ENCODE results near the gene AGO4.
"Not testable (repeated sequence)": the region's sequence is repeated elsewhere in the genome, so short reads cannot be mapped to it uniquely, and the experiment has no call there.

The AGO4 gene

DNA sequence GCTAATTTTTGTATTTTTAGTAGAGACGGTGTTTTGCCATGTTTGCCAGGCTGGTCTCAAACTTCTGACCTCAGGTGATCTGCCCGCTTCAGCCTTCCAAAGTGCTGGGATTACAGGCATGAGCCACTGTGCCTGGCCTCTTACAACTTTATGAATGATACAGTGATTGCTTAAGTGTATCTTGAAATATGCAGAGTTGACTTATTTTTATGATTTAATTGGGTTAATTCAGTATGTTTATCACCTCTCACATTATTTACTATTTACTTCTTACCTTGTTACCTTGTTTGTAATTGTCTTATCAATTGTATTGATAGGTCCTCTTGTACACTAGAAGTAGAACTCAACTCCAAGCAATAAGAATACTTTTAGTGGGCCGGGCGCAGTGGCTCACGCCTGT lies 4.9 kb downstream of the AGO4 start:
- not testable (repeated sequence) for DNase-seq

DNA sequence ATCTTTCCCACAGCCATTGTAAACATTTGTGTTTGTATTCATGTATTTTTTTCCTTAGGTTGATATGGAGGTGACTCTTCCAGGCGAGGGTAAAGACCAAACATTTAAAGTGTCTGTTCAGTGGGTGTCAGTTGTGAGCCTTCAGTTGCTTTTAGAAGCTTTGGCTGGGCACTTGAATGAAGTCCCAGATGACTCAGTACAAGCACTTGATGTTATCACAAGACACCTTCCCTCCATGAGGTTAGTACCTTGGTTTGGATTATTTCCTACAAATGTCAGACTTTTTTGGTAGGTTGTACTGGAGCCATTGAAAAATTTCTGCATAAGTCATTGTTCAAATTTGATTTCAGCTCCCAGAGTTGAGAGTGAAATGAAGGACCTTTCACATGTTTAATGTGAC lies 17.4 kb downstream of the AGO4 start:
- no peak for DNase-seq

- no peak for DNase-seq
These were observed 24.6 kb downstream of the AGO4 start for GRCh38 chr1:35832276-35832905.

DNA sequence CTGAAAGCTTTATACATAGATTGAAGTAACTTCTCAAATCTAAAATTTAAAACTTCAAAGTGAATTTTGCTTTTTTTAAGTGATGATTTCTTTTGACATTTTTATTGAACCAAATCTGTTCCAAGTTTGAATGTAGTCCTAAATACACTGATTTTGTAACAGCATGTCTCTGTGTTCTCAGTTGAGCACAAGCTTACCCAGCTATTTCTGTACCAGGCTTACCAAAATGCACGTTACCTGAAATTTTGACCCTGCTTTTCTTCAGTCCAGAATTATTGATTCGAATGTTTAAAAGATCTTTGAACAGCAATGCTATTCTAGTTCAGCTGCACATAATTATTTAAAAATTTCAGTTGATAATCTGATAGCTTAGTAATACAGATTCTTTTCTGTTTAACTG lies 25.6 kb downstream of the AGO4 start:
- no peak for DNase-seq

GRCh38 chr1:35834218-35834617 lies 26.4 kb downstream of the AGO4 start:
- no peak for DNase-seq

DNA sequence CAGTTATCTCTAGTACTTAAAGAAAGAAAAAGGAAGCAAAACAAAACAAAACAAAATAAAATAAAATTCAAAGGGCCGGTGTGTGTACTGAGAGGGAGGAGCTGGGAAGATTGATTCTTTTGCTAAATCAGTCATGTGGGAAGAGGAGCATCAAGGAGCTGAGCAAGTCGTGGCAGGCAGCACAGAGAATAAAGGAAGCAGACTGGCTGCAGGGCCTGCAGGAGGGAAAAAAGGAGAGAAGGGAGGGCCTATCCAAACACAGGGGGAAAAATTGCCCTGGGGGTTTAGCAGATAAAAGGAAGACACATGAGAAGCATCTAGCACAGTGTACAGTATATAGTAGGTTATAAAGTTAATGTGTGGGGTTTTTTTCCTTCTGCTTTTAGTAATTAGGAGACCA lies 27.6 kb downstream of the AGO4 start:
- no peak for DNase-seq

GRCh38 chr1:35836734-35837133 lies 28.9 kb downstream of the AGO4 start:
- no peak for DNase-seq

GRCh38 chr1:35838693-35839245 lies 31.0 kb downstream of the AGO4 start:
- DNase-seq: no peak

DNA sequence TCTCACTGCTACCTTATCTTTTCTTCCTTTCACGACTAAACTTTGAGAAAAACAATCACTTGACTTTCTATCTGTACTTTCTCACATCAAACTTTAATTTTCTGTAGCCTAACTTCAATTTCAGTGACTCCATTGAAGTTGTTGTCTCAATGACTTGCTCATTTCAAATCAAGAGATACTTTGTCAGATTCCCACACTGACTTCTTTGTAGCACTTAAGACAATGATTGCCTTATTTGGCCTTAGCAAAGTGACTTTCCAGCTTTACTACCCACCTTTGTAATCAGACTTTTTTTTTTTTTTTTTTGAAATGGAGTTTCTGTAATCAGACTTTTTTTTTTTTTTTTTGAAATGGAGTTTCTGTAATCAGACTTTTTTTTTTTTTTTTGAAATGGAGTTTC lies 37.0 kb downstream of the AGO4 start:
- no peak for DNase-seq

GRCh38 chr1:35845766-35846165 lies 38.0 kb downstream of the AGO4 start:
- no peak for DNase-seq

DNA sequence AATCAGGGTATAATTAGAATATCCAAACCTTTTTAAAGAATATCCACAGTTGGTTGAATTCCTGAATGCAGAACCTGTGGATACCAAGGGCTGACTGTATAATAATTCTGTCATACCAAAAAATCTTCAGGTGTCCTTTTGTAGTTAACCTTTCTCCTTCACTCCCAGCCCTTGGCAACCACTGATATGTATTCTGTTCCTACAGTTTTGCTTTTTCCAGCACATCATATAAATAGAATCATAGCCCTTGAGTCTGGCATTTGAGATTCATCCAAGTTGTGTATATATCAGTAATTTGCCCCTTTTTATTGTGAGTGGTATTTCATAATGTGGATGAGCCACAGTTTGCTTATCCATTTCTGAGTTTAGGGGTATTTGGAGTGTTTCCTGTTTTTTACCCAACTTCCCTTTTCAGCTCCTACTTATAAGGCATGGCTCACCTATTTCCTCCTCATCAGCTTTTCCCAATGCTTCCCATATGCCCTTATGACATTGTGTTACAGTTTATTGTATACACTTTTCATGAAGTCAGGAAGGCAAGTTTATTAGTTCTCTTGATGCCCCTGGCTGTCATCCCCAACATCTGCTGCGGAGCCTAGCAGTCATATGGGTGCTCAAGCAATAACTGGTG lies 40.2 kb downstream of the AGO4 start:
- DNase-seq: no peak

GRCh38 chr1:35850051-35850450 lies 42.2 kb downstream of the AGO4 start:
- DNase-seq: no peak

- no peak for DNase-seq
These were observed 42.9 kb downstream of the AGO4 start for GRCh38 chr1:35850716-35851115.

DNA sequence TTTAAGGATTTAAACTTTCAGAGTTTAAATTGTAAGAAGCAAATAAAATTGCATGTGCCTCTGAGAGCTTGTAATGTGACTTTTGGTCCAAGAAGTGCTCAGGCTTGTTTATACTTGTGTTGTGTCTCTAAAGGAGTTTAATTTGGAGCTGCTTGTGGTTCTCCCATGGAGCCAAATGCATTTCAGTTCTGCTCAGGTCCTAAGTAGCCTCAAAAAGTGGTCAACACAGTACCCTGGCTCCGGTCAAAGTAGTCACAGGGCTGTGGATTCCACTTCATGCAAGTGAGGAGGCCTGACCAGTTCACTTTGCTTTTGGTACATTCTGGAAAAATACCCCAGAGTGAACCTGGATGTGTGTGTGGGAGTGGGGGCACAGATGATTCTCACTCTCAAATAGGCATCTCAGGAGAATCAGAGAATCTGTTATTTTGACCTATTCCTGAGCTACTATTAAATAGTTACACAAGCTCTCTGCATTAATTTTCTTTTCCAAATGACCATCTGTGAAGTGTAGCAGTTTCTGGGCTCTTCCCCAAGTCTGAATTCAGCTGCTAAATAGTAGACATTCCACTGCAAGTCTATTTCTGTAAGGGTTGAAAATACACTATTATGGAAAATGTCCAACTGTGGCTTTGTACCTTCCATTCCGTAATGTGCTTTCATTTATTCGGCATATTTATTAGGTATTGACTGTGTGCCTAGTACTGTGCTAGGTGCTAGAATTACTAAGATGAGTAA lies 43.5 kb downstream of the AGO4 start:
- no peak for DNase-seq

GRCh38 chr1:35852241-35852640 lies 44.4 kb downstream of the AGO4 start:
- no peak for DNase-seq

- DNase-seq: no peak
These were observed 47.3 kb downstream of the AGO4 start for GRCh38 chr1:35854989-35855700.

- DNase-seq: no peak
These were observed 49.1 kb downstream of the AGO4 start for GRCh38 chr1:35856964-35857363.

GRCh38 chr1:35857830-35858229 lies 50.0 kb downstream of the AGO4 start:
- DNase-seq: no peak

DNA sequence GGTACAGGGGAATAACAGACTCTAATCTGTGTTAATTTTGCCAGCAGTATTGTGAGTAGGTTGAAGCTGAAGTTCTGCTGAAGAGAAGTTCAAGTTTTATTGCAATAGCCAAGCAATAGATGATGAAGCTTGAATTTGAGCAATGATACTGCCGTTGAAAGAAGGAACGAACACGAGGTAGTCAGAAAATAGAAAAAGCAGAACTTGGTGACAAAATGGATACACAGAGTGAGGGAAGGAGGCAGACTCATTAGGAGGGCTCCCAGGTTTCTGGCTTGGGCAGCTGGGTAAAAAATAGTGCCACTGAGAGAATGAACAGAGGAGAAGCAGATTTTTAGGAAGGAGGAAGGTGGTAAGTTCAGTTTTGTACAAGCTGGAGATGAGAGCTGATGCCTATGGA lies 52.9 kb downstream of the AGO4 start:
- no peak for DNase-seq

- no peak for DNase-seq
These were observed 55.3 kb downstream of the AGO4 start for GRCh38 chr1:35863136-35863535.

DNA sequence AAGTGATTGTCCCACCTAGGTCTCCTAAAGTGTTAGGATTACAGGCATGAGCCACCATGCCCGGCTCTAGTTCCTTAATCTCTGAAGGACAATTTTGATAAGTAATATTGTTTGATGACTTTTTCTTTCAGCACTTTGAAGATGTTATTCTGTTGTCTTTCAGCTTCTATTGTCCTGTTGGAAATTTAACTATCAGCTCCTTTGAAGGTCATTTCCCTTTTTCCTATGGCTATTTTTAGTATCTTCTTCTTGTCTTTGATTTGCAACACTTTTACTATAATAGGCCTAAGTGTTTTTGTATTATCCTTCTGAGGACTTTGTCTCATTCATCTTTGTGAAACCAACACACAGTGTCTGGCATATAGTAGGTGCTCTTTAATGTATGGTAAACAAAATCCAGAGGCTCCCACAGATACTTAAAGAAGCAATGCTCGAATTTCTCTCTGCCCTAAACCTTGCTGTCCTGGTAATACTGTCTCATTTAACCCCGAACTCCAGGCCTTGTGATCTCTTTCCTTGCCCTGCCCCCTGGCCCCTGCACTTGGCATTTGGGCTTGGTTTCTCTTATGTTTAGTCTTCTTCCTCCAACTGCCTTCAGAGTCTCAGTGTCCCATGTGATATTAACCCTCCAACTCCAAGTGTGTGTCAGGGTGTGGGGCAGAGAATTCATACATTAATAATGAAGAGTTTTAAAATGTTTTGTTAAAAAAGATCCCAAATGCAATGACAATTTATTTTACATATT lies 56.2 kb downstream of the AGO4 start:
- no peak for DNase-seq

GRCh38 chr1:35864813-35865212 lies 57.0 kb downstream of the AGO4 start:
- no peak for DNase-seq

DNA sequence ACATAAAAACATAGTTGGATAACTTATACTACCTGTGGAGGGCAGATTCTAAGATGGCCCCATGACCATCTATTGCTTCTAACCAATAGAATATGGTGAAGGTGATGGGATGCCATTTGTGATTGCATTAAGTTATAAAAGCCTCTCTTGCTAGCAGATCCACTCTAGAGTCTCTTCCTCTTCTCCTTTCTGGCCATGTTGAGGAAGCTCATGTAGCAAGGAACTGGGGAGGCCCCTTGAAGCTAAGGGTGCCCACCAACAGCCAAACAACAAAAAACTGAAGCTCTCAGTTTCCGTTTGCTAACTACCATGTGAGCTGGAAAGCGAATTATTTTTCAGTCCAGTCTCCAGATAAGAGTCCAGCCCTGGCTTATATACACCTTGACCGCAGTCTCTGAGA lies 59.2 kb downstream of the AGO4 start:
- no peak for DNase-seq

Measured in activated gamma-delta T cell treated with Interleukin-2 at 50 U/mL for 16 hours (primary cell).